ENCODE data around the gene SPTBN5.

The SPTBN5 gene

GRCh38 chr15:41883484-41883825 is 10.4 kb downstream of the SPTBN5 start:
- no peak for DNase-seq (ENCODE audit: low spot score)

DNA sequence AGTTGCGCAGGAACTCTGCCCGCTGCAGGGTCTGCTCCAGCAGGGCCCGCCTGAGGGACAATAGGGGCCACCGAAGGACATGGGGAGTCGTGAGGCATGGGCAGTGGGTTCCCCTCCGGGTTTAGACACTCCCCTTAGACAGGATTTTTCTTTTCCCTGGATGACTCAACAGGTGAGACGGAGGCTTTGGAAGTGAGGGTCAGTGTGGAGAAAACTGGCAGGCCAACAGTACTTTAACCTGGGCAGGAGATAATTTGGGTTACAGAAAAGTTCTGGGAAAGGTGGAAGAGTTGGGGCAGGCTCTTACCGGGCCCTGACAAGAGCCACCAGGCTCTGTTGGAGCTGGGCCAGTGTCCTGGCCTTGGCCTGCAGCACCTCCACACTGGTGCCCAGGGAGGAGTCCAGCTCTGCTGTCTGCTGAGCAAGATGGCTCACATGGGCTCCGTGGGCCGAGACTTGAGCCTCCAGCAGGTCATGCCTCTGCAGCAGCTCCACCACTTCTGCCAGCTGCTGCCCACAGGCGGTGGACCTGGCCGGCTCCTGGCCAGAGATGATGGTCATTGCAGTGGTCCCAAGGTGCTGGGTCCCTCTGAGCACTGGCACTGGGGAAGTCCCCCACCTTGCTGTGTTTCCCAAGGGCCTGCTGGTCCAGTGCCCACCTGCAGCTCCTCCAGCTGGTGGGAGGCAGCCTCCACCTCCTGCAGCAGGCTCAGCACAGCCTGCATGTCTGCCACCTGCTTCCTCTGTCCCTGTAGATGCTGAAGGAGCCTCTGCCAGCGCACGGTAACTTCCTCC is 11.0 kb downstream of the SPTBN5 start:
- no peak for DNase-seq (ENCODE audit: low spot score)

DNA sequence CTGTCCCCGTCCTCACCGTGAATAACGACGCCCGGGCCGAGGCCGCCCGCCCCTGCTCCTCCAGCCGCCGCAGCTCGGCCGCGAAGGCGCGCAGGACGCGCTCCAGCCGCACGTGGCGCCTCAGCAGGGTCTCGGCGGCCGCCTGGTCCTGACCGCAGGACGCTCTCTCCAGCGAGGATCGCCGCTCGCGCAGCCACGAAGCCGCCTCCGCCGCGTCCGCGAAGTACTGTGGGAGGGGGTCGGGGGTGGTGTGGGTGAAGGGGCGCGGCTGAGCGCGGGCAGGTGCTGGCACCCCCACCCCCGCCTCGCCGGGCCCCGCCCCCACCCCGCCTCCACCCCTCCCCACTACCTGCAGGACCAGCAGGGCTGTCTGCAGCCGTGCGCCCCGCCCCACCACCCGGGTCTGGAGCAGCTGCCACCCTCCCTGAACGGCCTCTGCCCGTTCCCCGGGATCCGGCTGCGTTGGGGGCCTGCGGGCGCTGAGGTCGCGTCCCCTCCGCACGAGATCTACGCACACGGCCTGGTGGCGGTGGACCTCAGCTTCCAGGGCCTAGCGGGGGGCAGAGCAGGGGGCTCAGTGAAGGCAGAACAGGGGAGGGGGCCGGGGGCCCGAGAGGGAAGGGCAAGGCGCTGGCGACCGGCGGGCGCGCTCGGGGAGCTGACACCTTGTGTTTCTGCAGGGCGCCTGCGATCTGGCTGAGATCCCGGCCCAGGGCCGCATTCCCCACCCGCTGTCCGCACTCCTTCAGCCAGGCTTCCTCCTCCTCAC is 11.7 kb downstream of the SPTBN5 start:
- peak; percentile 83 for DNase-seq (ENCODE audit: low spot score)

DNA sequence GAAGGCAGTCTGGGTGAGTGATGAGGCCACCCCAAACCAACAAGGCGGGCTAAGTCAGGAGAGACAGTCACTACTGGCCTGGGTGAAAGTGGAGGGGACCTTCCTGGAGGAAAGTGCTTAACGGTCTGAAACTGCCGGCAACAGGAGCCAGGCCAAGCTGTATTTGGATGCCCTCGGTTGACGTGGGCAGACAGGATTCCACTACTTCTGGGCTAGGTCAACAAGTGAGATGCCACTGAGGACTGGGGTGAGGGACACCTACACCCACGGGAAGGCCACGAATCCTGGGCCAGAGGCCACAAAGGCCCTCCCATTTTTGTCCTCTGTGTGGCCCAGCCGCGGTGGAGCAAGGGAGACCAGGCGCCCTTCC is 12.3 kb downstream of the SPTBN5 start:
- DNase-seq (ENCODE audit: low spot score), result no peak

DNA sequence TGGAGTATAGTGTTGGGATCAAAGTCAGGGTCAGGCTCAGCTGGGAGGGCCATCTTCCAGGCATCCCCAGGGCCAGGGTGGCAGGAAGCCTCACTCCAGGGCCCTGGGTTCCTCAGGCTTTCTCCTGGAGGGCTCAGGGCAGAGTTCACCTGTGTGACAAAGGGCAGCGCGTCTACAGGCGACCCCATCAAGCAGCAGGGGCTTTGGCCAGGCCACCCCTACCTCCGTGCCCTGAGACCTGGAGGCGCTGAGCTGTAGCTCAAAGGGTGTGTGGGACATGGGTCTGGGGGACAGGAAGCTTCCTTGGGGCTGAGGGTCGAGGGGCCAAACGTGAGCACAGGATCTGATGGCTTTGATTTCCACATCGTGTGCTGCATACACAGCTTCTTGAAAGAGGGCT is 12.8 kb downstream of the SPTBN5 start:
- DNase-seq (ENCODE audit: low spot score), result no peak

- DNase-seq (ENCODE audit: low spot score), result no peak
Measured at GRCh38 chr15:41880156-41880877, 13.5 kb downstream of the SPTBN5 start.

DNA sequence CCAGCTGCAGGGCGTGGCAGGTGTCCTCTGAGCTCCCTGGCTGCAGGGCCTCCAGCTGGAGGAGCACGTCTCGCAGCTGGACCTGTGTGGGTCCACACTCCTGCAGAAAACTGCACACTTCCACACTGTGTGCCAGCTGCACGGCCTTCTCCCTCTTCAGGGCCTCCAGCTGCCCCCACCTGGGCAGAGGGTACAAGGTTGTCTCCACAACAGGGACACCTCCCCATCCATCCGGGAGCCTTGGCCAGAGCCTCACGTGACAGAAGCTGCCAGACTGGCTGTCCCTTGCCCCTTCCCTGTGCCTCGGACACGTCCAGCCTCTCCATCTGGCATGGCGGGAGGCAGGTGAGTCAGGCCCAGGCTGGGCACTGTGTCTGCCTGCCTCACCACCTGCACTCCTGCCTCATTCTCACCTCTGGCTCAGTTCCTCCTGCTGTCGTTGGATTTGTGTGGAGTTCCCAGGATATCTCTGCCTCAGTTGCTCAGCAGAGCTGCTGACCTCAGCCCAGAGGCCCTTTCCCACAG is 14.5 kb downstream of the SPTBN5 start:
- DNase-seq (ENCODE audit: low spot score), result no peak

GRCh38 chr15:41878355-41878699 is 15.5 kb downstream of the SPTBN5 start:
- no peak for DNase-seq (ENCODE audit: low spot score)

DNA sequence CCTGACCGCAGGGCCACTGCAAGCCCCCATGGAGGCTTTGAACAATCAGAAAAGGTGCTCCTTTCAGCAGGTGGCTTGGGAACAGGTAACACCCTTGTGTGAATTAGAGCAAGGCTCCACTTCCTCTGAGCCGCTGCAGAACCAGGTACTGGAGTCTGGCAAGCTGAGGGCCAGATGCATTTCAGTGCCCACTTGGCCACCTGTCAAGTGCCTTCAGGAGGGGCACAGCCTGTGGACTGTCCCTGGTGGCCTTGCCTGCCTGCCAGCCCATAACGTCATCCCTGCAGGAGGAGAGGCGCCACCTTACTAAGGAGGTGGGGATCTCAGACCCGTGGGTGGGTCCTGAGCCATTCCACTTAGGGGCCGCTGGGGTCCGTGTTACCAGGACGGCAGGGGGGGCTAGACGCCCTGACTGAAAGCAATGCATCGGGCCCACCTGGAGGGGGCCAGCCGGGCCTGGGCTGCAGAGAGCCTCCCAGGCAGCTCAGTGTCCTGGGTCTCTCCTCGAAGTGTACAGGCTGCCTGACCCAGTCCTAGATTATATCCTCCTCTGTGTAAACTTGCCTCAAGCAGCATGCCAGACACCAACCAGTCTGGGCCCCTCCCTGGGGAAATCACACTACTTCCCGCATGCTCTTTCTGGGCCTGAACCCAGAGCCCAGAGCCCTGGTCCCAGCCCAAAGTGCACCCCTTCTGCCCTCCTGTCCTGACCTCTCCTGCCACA is 16.1 kb downstream of the SPTBN5 start:
- DNase-seq (ENCODE audit: low spot score), result peak; percentile 70

- no peak for DNase-seq (ENCODE audit: low spot score)
Measured at GRCh38 chr15:41876689-41877088, 17.2 kb downstream of the SPTBN5 start.

- DNase-seq (ENCODE audit: low spot score), result no peak
Measured at GRCh38 chr15:41876007-41876406, 17.8 kb downstream of the SPTBN5 start.

DNA sequence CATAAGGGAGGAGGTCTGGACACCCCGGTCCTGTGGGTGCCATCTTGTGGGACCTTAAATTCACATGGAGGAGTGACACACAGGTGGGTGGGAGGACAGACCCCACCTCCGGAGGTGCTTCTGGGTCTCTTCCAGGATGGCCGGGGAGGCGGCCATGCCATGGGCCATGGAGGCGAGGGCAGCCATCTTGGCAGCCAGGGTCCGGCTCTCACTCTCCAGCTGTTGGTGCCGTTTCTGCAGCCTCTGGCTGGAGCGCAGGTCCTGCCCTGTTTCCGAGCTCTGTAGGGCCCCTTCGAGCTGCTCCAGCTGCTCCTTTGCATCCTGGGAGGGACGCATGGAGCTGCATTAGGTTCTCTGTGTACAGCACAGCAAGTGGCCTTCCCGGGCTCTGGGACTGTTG is 19.1 kb downstream of the SPTBN5 start:
- DNase-seq (ENCODE audit: low spot score), result no peak

GRCh38 chr15:41873711-41874110 is 20.1 kb downstream of the SPTBN5 start:
- no peak for DNase-seq (ENCODE audit: low spot score)

DNA sequence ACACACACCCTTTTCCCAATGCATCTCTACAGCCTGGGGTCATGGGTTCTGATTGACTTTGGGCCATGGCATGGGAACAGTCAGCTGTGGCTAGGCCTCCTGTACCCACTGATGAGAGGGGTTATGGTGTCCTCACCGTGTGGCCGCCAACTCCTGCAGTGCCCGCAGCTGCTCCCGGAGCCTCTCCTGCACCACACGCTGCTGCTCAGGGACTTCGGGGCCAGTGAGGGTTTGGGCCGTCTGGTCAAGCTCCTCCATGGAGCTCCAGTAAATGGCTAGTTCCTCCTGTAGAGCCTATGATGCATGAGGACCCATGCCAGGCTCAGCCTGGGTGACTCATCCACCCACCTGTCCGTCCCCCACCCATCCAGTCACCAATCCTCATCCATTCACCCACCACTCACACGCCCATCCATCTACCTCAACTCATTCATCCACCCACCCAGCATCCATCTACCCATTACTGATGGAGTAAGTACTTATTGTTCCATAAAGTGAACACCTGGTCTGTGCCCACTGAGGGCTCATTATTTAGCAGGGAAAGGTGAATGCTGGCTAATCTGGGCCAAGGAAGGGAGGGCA is 21.6 kb downstream of the SPTBN5 start:
- no peak for DNase-seq (ENCODE audit: low spot score)

GRCh38 chr15:41871175-41871905 is 22.5 kb downstream of the SPTBN5 start:
- no peak for DNase-seq (ENCODE audit: low spot score)

GRCh38 chr15:41870689-41871081 is 23.2 kb downstream of the SPTBN5 start:
- no peak for DNase-seq (ENCODE audit: low spot score)

DNA sequence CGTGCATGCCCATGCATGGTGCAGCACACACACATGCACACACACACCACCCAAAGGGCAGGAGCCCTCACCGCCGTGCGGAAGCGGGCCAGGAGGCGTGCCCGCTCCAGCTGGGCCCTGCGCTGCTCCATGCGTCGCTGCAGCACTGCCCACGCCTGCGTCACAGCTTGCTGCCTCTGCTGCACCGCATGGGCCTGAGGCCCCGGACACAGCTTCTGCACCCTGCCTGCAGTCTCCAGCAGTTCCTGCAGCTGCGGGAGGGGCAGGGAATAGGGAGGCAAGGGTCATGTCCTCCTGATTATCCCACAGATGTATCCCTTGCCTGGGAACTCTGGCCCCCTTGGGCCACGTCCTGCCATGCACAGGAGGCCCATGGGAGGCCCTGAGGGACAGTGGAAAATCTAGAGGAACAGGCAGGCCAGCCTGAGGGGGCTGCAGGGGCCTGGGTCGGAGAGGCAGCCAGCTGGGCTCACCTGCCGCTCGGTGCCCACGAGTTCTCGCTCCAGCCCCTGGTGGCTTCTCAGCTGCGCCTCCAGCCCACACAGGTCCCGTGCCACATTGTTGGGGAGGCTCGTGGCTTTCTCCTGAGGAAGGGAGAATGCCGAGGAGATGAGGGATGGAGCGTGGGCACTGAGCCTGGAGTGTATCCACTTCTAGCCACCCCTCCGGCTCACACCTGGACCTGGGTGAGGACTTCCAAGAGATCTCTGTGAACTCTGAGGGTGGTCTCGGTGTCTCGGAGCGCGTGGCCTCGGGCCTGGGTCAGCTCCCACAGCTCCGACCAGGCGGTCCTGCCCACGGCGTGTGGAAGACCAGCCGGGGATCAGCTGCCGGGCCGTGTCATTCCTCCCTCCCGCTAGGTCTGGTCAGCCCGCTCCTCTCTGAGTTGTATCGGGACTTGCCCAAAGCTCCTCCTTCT is 23.8 kb downstream of the SPTBN5 start:
- DNase-seq (ENCODE audit: low spot score), result no peak

DNA sequence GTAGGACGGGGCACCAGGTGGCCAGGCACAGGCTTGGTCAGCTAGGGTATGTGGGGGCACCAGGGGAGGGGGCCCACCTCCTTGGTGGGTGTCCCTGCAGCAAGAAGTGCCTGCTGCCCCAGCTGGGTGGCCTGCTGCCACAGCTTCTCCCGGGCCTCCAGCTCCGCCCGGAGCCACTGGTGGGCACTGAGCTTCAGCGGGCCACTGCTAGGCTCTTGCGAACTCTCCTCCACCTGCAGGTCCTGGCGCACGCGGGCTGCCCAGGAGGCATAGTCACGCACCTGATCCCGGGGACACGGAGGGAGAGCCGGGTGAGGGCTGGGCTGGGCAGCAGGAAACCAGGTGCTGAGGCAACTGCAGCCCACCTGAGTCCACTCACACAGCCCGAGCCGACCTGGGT is 25.5 kb downstream of the SPTBN5 start:
- DNase-seq (ENCODE audit: low spot score), result no peak

- DNase-seq (ENCODE audit: low spot score), result no peak
Measured at GRCh38 chr15:41866872-41867579, 26.8 kb downstream of the SPTBN5 start.
